Upper lobe of left lung (tissue), 4 donors: ENCODE results near the gene NPPC.

Experiments
- EP300 ChIP-seq, 4 donors: sonication (generic); formaldehyde crosslinking; IDR thresholded peaks; one replicate each; pipeline ENCODE4 v1.5.1; 2017; ENCODE audit warnings: antibody characterized with exemption in 4 of 4, control low read depth in 2 of 4
- POLR2A ChIP-seq, 4 donors: fragments of 450-650 bp; IDR thresholded peaks; one replicate each; pipeline ENCODE4 v1.5.1; 2016 to 2017; ENCODE audit warnings: antibody characterized with exemption in 4 of 4, mild to moderate bottlenecking in 2 of 4
- POLR2AphosphoS5 ChIP-seq, 2 donors: sonication (generic); formaldehyde crosslinking; IDR thresholded peaks; one replicate each; pipeline ENCODE4 v1.5.1; 2017; ENCODE audit warnings: antibody characterized with exemption in 2 of 2
- TF ChIP-seq, protein P1 (sequence below), 6 experiments: fragments of 450-650 bp in 4 of 6; fragments of 200-600 bp in 2 of 6; sonication (generic) in 2 of 6; IDR thresholded peaks; one replicate each; pipeline ENCODE4 v1.5.1; 2016 to 2019; ENCODE audit warnings: antibody characterized with exemption in 6 of 6

DNA sequence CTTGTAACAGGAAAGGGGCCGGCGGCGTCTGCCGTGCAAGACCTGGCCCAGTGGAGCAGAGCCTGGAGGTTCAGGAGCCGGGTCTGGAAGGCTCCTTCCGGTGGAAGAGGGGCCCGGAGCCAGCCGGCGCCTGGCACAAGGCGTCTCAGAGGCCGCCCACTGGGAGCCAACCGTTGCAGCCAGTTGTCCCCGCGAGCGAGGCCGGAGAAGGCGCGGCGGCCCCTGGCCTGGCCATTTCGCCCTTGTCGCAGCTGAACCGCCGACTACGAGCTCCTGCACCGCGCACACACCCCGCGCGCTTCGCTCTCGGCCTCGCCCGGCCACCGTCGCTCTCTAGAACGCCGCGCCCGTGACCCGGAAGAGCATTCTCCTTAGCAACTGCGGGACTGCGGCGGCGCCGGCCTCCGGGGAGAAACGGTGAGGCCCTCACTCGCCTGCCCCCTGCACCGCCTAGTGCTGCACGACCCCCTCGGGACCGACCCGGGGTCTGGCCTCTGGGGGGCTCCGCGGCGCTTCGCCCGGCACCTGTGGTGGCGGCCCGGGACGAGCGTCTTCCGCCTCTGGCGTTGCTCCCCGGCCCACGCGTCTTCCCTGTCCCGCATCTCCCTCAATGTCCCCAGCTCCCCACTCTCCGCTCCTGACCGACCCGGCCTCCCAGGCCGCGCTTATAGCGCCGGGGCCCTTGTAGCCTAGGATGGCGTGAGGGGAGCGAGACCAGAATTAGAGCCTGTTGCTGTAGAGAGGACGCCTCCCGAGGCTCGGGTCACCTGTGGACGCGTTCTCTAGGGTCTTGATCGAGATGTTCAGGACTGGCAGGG is 35.4 kb upstream of the NPPC start, which contains the start of gene DIS3L2:
- no peak for TF ChIP-seq EP300 (IDR thresholded peaks at IDR 0.05)
- TF ChIP-seq, protein P1, sequence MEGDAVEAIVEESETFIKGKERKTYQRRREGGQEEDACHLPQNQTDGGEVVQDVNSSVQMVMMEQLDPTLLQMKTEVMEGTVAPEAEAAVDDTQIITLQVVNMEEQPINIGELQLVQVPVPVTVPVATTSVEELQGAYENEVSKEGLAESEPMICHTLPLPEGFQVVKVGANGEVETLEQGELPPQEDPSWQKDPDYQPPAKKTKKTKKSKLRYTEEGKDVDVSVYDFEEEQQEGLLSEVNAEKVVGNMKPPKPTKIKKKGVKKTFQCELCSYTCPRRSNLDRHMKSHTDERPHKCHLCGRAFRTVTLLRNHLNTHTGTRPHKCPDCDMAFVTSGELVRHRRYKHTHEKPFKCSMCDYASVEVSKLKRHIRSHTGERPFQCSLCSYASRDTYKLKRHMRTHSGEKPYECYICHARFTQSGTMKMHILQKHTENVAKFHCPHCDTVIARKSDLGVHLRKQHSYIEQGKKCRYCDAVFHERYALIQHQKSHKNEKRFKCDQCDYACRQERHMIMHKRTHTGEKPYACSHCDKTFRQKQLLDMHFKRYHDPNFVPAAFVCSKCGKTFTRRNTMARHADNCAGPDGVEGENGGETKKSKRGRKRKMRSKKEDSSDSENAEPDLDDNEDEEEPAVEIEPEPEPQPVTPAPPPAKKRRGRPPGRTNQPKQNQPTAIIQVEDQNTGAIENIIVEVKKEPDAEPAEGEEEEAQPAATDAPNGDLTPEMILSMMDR (IDR thresholded peaks at IDR 0.05), result no peak
- TF ChIP-seq POLR2AphosphoS5 (IDR thresholded peaks at IDR 0.05), result peak; percentile 82
- TF ChIP-seq POLR2A (IDR thresholded peaks at IDR 0.05), result peak in 2 of 4 donors; percentile 56 to 71
